Small intestine (tissue), 4 donors: ENCODE data around the gene DCAF10. TPM values are rescaled to one million over a fixed set of nuclear protein-coding genes. Genes with fewer than 3 reads are reported as not detected.

Source experiments
- polyA plus RNA-seq, 4 donors: library from polyadenylated mRNA; stranded (reverse) in 3 of 4; unstranded in 1 of 4; fragments of 200-250 nt in 3 of 4; fragments of 120-200 nt in 1 of 4; gene quantifications; one replicate each; pipeline versions ENCODE4 v1.2.1 to v1.2.3, GENCODE V29; 2013
- donor health status: healthy with polysubstance abuse.
- donor health status: Bipolar disorder and iron deficiency.
- donor health status: healthy.

Gene DCAF10
- polyA plus RNA-seq, 4 donors = 5.6 to 21.8 (median 7.5) TPM

Other genes starting within 250 kb of the DCAF10 start
- gene FBXO10, start 224.4 kb upstream of the DCAF10 start, polyA plus RNA-seq = 1 to 10 TPM; 1.4 to 4.4 (median 2.4) TPM
- gene TOMM5, start 208.2 kb upstream of the DCAF10 start, polyA plus RNA-seq = 100 to 1,000 TPM; 130 to 140 (median 137) TPM
- gene FRMPD1, start 149.8 kb upstream of the DCAF10 start, polyA plus RNA-seq = under 1 TPM in 2 of 4 donors, not detected in 2; 0.06 TPM
- gene TRMT10B, start 47.0 kb upstream of the DCAF10 start, polyA plus RNA-seq = 10 to 100 TPM in 1 of 4 donors, 1 to 10 TPM in 3; 4.5 to 21.6 (median 5.6) TPM
- 10 to 100 TPM; 11.9 to 38.8 (median 25.5) TPM for gene EXOSC3, start 15.7 kb upstream of the DCAF10 start, polyA plus RNA-seq
- gene SLC25A51, start 103.3 kb downstream of the DCAF10 start, polyA plus RNA-seq = 10 to 100 TPM in 3 of 4 donors, 1 to 10 TPM in 1; 9.2 to 20.0 (median 13.2) TPM